Astrocyte (in vitro differentiated cells and primary cell): ENCODE data around the gene SELENOO. TPM values are rescaled to one million over a fixed set of nuclear protein-coding genes. Genes with fewer than 3 reads are reported as not detected.

ENCODE experiments used
- DNase-seq: peaks from one replicate; pipeline ENCODE4 v3.0.0-alpha.2; 2010; ENCODE audit warnings: low read depth
- FAIRE-seq: peaks from 2 replicates; lab custom pipeline; 2011; peaks lifted over from hg19 to GRCh38; lab: Jason Lieb, UNC
- H2AFZ ChIP-seq: 2 replicates; pipeline ENCODE4 v1.6.0; 2012; ENCODE audit warnings: low read depth, low read length, inconsistent platforms
- H3K27ac ChIP-seq: 2 replicates; pipeline ENCODE4 v1.5.1; 2011; ENCODE audit warnings: low read depth, low read length, inconsistent platforms
- H3K27me3 ChIP-seq: 2 replicates; pipeline ENCODE4 v1.6.0; 2011; ENCODE audit warnings: low read length, inconsistent platforms; ENCODE audit not compliant: insufficient read depth
- H3K36me3 ChIP-seq: 2 replicates; pipeline ENCODE4 v1.5.1; 2011; ENCODE audit warnings: low read length, inconsistent platforms; ENCODE audit not compliant: insufficient read depth
- H3K4me1 ChIP-seq: 2 replicates; pipeline ENCODE4 v1.5.1; 2011; ENCODE audit warnings: low read length, inconsistent platforms; ENCODE audit not compliant: insufficient read depth
- H3K4me2 ChIP-seq: 2 replicates; pipeline ENCODE4 v1.6.0; 2012; ENCODE audit warnings: low read length, inconsistent platforms
- H3K4me3 ChIP-seq: 2 replicates; pipeline ENCODE4 v1.5.1; 2011; ENCODE audit warnings: low read depth, mild to moderate bottlenecking, low read length, inconsistent platforms; ENCODE audit not compliant: insufficient read depth
- H3K79me2 ChIP-seq: 2 replicates; pipeline ENCODE4 v1.6.0; 2012; ENCODE audit warnings: mild to moderate bottlenecking, low read length, inconsistent platforms; ENCODE audit not compliant: insufficient read depth
- H3K9ac ChIP-seq: 2 replicates; pipeline ENCODE4 v1.6.0; 2012; ENCODE audit warnings: mild to moderate bottlenecking, low read length, inconsistent platforms
- H3K9me3 ChIP-seq: 2 replicates; pipeline ENCODE4 v1.5.1; 2012; ENCODE audit warnings: low read depth, mild to moderate bottlenecking, low read length, inconsistent platforms; ENCODE audit not compliant: insufficient read depth
- H4K20me1 ChIP-seq: 2 replicates; pipeline ENCODE4 v1.6.0; 2012; ENCODE audit warnings: low read length, inconsistent platforms; ENCODE audit not compliant: insufficient read depth
- H3K27ac Mint-ChIP-seq: one replicate; pipeline ENCODE4 v1.8.0; 2021; ENCODE audit warnings: mild to moderate bottlenecking, mixed read lengths; ENCODE audit not compliant: unreplicated experiment
- H3K27me3 Mint-ChIP-seq: one replicate; pipeline ENCODE4 v1.8.0; 2021; ENCODE audit warnings: low read depth, mixed read lengths; ENCODE audit not compliant: unreplicated experiment
- H3K36me3 Mint-ChIP-seq: one replicate; pipeline ENCODE4 v1.8.0; 2021; ENCODE audit warnings: low read depth, mixed read lengths; ENCODE audit not compliant: unreplicated experiment
- H3K4me1 Mint-ChIP-seq: one replicate; pipeline ENCODE4 v1.8.0; 2021; ENCODE audit warnings: low read depth, mixed read lengths; ENCODE audit not compliant: unreplicated experiment
- H3K4me3 Mint-ChIP-seq: one replicate; pipeline ENCODE4 v1.8.0; 2021; ENCODE audit warnings: mild to moderate bottlenecking, moderate library complexity, mixed read lengths; ENCODE audit not compliant: unreplicated experiment
- H3K9me3 Mint-ChIP-seq: one replicate; pipeline ENCODE4 v1.8.0; 2021; ENCODE audit warnings: mild to moderate bottlenecking, mixed read lengths; ENCODE audit not compliant: unreplicated experiment
- EZH2 ChIP-seq: IDR thresholded peaks from 2 replicates; pipeline ENCODE4 v1.6.1; 2012; ENCODE audit warnings: mild to moderate bottlenecking, low read length, inconsistent platforms; ENCODE audit not compliant: insufficient read depth
- total RNA-seq: library from RNA; stranded (reverse); gene quantifications from 2 replicates; pipeline ENCODE4 v1.2.1, GENCODE V29; 2021
- TF ChIP-seq, protein P1 (sequence below): IDR thresholded peaks from 2 replicates; pipeline ENCODE4 v1.5.1; 2011; ENCODE audit warnings: low read depth, mild to moderate bottlenecking, inconsistent platforms, low read length, moderate library complexity; ENCODE audit not compliant: insufficient read depth

The SELENOO gene
- total RNA-seq, 1 donor from 2014 or later, result 18.5 TPM

- Histone ChIP-seq H3K4me1 (peaks cover 18% of the 10 kb centered on the region), H3K27me3 (no peaks in the 10 kb centered on the region), H3K27ac (no peak overlapping the region), H3K4me3 (peak overlapping the region; percentile 75), H2AFZ (peak overlapping the region; percentile 71), H3K9me3 (no peaks in the 10 kb centered on the region), H4K20me1 (peaks cover 41% of the 10 kb centered on the region), H3K4me2 (peak overlapping the region; percentile 99), H3K79me2 (peaks cover 26% of the 10 kb centered on the region), H3K9ac (peak overlapping the region; percentile 89), H3K36me3 (no peaks in the 10 kb centered on the region)
- no peak for DNase-seq
- Mint-ChIP-seq H3K9me3 (no peaks in the 10 kb centered on the region), H3K36me3 (peaks cover 5% of the 10 kb centered on the region), H3K4me3 (no peak overlapping the region), H3K4me1 (peaks cover 2% of the 10 kb centered on the region), H3K27ac (no peak overlapping the region), H3K27me3 (no peaks in the 10 kb centered on the region)
- no peak for FAIRE-seq
- TF ChIP-seq, protein P1, sequence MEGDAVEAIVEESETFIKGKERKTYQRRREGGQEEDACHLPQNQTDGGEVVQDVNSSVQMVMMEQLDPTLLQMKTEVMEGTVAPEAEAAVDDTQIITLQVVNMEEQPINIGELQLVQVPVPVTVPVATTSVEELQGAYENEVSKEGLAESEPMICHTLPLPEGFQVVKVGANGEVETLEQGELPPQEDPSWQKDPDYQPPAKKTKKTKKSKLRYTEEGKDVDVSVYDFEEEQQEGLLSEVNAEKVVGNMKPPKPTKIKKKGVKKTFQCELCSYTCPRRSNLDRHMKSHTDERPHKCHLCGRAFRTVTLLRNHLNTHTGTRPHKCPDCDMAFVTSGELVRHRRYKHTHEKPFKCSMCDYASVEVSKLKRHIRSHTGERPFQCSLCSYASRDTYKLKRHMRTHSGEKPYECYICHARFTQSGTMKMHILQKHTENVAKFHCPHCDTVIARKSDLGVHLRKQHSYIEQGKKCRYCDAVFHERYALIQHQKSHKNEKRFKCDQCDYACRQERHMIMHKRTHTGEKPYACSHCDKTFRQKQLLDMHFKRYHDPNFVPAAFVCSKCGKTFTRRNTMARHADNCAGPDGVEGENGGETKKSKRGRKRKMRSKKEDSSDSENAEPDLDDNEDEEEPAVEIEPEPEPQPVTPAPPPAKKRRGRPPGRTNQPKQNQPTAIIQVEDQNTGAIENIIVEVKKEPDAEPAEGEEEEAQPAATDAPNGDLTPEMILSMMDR, result no peak
- TF ChIP-seq EZH2, result no peak
Observed at GRCh38 chr22:50251477-50252081, 50.8 kb downstream of the SELENOO start.

GRCh38 chr22:50252082-50253045 is 51.6 kb downstream of the SELENOO start:
- no peak overlapping the region for H2AFZ ChIP-seq
- DNase-seq (no peak), FAIRE-seq (no peak)
- no peak overlapping the region for H3K9ac ChIP-seq
- no peaks in the 10 kb centered on the region for H3K9me3 ChIP-seq
- Mint-ChIP-seq H3K27me3 (no peaks in the 10 kb centered on the region), H3K4me3 (no peak overlapping the region), H3K4me1 (peaks cover 2% of the 10 kb centered on the region), H3K9me3 (no peaks in the 10 kb centered on the region), H3K27ac (no peak overlapping the region), H3K36me3 (peaks cover 3% of the 10 kb centered on the region)
- H3K4me1 ChIP-seq, result peaks cover 18% of the 10 kb centered on the region
- no peak overlapping the region for H3K27ac ChIP-seq
- peaks cover 40% of the 10 kb centered on the region for H4K20me1 ChIP-seq
- H3K36me3 ChIP-seq, result no peaks in the 10 kb centered on the region
- H3K27me3 ChIP-seq, result no peaks in the 10 kb centered on the region
- no peak for TF ChIP-seq EZH2
- TF ChIP-seq, protein P1, result peak; percentile 45
- H3K4me2 ChIP-seq, result no peak overlapping the region
- H3K4me3 ChIP-seq, result no peak overlapping the region
- peaks cover 21% of the 10 kb centered on the region for H3K79me2 ChIP-seq
